Measurements from ENCODE around the gene LMF2.
A peak's percentile ranks its signal among the peaks of the same experiment; 100 is the strongest.
"Not testable (repeated sequence)": the region's sequence is repeated elsewhere in the genome, so short reads cannot be mapped to it uniquely, and the experiment has no call there.

The LMF2 gene

GRCh38 chr22:50533856-50534711 lies 26.6 kb upstream of the LMF2 start:
- not testable (repeated sequence) for DNase-seq

DNA sequence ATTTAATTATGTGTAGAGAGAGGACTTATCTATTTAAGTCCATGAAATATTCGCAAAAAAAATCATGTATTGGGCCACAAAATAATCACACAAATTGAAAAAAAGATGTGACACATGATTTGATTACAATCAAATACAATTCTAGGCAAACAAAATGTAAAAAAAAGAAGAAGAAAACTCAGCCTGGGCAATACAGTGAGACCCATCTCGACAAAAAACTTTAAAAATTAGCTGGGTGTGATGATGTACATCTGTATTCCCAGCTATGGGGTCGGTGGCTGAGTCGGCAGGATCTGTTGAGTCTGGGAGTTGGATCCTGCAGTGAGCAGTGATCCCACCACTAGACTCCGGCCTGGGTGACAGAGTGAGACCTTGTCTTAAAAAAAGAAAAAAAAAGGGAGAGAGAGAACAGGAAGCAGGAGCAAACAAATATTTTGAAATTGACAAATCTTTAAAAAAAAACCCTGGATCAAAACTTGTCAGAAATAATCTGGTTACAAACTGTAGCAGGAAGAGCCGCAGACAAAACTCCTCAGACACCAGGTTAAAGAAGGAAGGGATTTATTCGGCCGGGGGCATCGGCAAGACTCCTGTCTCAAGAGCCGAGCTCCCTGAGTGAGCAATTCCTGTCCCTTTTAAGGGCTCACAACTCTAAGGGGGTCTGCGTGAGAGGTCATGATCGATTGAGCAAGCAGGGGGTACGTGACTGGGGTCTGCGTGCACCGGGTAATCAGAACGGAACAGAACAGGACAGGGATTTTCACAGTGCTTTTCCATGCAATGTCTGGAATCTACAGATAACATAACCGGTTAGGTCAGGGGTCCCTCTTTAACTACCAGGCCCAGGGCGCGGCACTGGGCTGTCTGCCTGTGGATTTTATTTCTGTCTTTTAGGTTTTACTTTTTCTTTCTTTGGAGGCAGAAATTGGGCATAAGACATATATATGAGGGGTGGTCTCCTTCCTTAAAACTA lies 25.6 kb upstream of the LMF2 start:
- no peak for DNase-seq

DNA sequence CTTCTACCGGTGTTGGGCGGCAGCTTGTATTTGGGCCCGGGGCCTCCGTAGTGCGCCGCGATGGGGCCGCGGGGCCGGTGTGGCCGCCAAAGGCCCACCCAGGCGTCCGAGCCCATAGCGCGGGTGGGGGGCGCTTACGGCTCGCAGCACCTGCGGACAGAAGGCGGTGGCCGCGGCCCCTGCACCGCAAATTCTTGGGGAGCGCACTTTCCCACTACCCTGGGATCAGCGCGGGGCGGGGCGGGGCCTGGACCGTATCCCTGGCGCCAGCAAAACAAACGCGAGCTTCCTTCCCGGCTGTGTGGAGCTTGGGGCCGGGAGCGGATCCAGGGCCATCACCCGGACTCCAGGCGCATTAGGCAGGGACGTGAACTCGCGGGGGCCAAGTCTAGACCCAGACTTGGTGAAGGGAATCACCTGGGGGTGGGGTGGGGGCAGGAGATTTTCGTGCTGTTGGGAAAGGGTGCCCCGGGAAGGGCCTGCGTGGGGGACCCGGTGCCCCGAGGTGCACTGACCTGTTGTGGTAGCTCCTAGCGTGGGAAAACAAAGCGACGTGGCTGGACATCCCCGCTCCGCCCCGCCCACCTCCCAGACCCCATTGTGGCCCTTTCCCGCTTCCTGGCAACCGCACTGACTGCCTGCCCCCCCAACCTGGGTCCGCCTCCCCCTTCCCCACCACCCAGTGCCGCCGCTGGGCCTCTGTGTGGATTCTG lies 24.6 kb upstream of the LMF2 start:
- DNase-seq, result peak; percentile 43

GRCh38 chr22:50531546-50531961 lies 24.1 kb upstream of the LMF2 start:
- DNase-seq, result peak; percentile 80

GRCh38 chr22:50530877-50531545 lies 23.5 kb upstream of the LMF2 start:
- DNase-seq, result peak; percentile 91

DNA sequence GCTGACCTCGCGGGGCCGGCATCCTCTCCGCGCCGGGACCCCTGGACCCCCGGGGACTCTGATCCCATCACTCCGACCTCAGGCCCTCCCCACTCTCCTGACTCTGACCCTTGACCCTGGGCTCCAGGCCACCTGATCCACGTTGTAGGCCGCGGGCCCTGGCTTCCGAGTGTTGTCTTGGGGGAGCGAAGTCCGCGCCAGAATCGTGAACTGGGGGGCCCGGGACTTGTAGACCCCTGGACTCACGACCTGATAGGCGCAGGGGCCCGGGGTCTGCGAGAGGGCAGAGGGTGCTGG lies 23.0 kb upstream of the LMF2 start:
- DNase-seq, result no peak

- DNase-seq, result peak; percentile 82
These were observed 22.5 kb upstream of the LMF2 start, which contains the start of gene TYMP for GRCh38 chr22:50529897-50530579. TYMP (minus strand) TSS chr22:50530012; CDS start chr22:50529709, 303 bp downstream.

GRCh38 chr22:50529416-50529896 lies 22.0 kb upstream of the LMF2 start:
- DNase-seq, result no peak

- DNase-seq, result no peak
These were observed 21.3 kb upstream of the LMF2 start for GRCh38 chr22:50528682-50529415.

DNA sequence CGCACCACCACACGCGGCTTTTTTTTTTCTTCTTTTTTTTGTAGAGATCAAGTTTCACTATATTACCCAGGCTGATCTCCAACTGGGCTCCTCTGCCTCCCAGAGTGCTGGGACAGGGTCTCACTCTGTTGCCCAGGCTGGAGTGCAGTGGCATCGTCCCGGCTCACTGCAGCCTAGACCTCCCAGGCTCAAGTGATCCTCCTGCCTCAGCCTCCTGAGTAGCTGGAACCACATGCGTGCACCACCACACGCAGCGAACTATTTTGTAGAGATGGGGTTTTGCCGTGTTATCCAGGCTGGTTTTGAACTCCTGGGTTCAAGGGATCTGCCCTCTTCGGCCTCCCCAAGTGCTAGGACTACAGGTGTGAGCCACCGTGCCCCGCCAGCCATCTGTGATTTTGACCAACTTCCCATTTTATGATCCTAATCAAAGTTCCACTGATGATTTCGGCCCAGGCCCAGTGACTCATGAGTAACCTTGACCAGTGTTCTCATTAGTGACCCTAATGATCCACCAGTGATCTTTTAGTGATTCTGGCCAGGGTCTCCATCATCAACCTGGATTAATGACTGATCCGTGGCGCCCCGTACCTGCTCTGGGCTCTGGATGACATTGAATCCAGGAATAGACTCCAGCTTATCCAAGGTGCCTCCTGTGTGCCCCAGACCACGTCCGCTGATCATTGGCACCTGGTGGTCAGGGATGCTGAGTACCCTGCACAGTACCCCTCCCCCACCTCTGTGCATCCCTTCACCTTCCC lies 20.6 kb upstream of the LMF2 start:
- DNase-seq, result no peak

DNA sequence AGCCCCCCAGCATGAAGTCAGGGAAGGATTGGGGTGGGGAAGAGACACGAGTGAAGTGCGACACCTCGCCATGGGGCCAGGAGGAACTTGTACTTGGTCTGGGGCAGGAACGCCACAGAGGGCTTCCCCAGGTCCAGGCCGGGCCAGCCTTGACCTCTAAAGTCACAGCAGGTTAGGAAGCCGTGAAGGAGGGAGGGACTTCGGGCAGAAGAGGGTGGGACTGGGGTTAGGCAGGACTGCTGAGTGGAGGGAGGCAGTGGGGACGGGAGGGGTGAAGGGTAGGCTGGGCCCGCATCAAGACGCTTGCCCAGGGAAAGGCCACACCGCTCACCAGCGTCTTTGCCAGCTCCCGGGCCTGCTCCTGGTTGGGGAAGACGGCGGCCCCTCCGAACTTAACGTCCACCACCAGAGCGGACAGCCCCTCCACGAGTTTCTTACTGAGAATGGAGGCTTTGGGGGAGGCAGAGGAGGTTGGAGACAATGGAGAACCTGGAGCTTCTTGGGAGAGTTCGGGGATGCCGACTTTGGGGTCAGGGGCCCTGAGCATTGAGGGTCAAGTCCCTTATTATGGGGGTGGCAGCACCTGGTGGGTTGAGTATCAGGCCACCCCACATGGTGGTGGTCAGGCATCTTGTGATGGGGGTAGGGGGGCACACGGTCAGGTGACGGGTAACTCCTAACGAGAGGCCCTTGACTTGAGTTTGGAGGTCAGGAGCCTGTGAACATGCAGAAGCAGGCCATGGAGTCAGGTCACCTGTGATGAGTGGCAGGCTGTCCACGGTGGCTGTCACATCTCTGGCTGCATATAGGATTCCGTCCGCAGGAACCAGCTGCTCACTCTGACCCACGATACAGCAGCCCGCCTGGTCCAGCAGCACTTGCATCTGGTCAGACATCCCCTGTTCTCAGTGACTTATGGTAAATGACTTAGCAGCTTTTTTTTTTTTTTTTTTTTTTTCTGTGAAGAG lies 19.6 kb upstream of the LMF2 start:
- peak; percentile 73 for DNase-seq

DNA sequence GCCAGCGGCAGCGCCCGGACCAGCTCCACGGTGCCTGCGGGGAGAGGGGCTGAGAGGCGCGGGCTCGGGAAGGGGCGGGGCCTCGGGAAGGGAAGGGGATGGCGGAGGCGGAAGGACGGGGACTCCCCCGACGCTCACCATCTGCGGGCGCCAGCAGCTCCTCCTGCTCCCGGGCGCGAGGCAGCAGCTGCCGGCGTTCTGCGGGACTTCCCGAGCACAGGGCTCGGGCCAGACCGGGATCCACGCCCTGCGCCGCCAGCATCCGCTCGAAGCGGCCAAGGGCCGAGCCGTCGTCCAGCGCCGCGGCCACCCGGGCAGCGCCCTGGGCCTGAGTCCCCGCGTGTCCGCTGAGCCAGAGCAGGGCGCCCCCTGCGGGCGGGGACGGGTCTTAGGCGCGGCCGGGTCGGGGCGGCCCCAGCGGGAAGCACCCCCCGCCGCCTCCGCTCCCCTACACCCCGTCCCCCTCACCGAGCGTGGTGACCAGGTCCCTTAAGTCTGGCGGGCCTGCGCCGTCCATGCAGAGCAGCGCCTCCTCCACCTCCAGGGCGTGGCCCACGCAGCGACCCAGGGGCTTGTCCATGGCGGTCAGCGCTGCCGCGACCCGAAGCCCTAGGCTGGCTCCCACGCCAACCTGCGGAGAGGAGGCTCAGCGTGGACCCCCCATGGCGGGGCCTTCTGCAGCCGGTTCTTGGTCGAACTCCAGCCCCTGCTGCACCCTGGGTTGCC lies 18.8 kb upstream of the LMF2 start:
- DNase-seq, result peak; percentile 91

GRCh38 chr22:50525858-50526107 lies 18.3 kb upstream of the LMF2 start:
- no peak for DNase-seq

GRCh38 chr22:50525104-50525857 lies 17.8 kb upstream of the LMF2 start, which contains the start of gene SCO2:
SCO2 (minus strand) TSS chr22:50525598; CDS start chr22:50524411, 1,187 bp downstream.
- DNase-seq, result peak; percentile 98

GRCh38 chr22:50524676-50525103 lies 17.2 kb upstream of the LMF2 start:
- DNase-seq, result no peak

GRCh38 chr22:50523806-50524675 lies 16.5 kb upstream of the LMF2 start:
- DNase-seq, result no peak

GRCh38 chr22:50523458-50523805 lies 15.9 kb upstream of the LMF2 start:
- DNase-seq, result no peak
